ENCODE data around the gene GRM6.

Gene GRM6

GRCh38 chr5:178983728-178984127, 11.4 kb downstream of the GRM6 start:
- DNase-seq, result no peak

- DNase-seq, result no peak
Measured at GRCh38 chr5:178982941-178983340, 12.2 kb downstream of the GRM6 start.

GRCh38 chr5:178981381-178981780, 13.7 kb downstream of the GRM6 start:
- DNase-seq, result no peak

- no peak for DNase-seq
Measured at GRCh38 chr5:178965465-178966055, 29.6 kb downstream of the GRM6 start.

- DNase-seq, result no peak
Measured at GRCh38 chr5:178941361-178941760, 53.8 kb downstream of the GRM6 start.

GRCh38 chr5:178940569-178941360, 54.4 kb downstream of the GRM6 start, which contains the start of gene ZNF454:
ZNF454 (plus strand) TSS chr5:178941198; CDS start chr5:178942792, 1,594 bp downstream.
- DNase-seq, result no peak

GRCh38 chr5:178931846-178932760, 63.0 kb downstream of the GRM6 start:
- no peak for DNase-seq
